ENCODE results near the gene SHROOM3. TPM values are rescaled to one million over a fixed set of nuclear protein-coding genes. Genes with fewer than 3 reads are reported as not detected.
"Not testable (repeated sequence)": the region's sequence is repeated elsewhere in the genome, so short reads cannot be mapped to it uniquely, and the experiment has no call there.

The SHROOM3 gene
- total and polyA plus RNA-seq, 4 donors: 4.7 to 25.8 (median 8.7) TPM

DNA sequence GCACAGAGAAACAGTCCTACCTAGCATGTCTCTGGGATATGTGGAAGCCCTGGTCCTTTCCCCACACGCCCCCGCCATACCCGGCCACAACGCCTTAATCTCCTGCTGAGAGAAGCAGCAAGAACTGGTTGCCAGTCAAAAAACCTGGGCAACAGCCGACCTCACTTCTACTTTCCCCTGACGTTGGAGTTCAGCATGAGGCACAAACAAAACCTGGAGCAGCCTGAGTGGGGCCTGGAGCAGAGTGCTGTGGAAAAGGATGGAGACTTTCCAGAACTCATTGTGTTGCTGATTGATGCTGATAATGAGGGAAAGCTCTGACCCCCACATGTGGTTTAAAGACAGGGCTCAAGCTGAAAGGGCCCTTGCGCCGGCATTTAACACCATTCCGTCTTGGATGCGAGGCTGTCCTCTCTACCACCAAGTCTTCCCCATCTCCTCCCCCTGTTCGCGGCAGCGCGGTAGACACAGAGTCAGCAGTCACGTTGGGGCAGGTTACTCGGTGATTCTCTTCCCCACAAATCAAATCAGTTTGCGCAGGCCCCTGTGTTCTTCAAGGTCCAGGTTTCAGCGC, 14.8 kb upstream of the SHROOM3 start:
- no peaks in the 10 kb centered on the region for H3K9me3 ChIP-seq (ENCODE audit: control insufficient read depth in 4 of 4, low read length in 3 of 4)
- 62% methylated on average over 18 of the region's 18 CpGs for WGBS
- DNase-seq (ENCODE audit: low spot score): no peak
- no peak overlapping the region for H3K27ac ChIP-seq (ENCODE audit: low read depth in 1 of 2, low read length in 2 of 2)
- H3K36me3 ChIP-seq (ENCODE audit: control insufficient read depth in 4 of 4, insufficient read depth in 3 of 4, low read depth in 1 of 4, low read length in 3 of 4): no peaks in the 10 kb centered on the region
- H3K4me1 ChIP-seq (ENCODE audit: control insufficient read depth in 4 of 4, insufficient read depth in 4 of 4, low read length in 3 of 4): peaks cover 0 to 5% (median 1%) of the 10 kb centered on the region in 4 donors
- TF ChIP-seq RXRA (IDR thresholded peaks at IDR 0.05): no peak
- TF ChIP-seq FOXA2 (IDR thresholded peaks at IDR 0.05): no peak
- TF ChIP-seq ATF3 (IDR thresholded peaks at IDR 0.05): no peak
- no peak for TF ChIP-seq EGR1 (IDR thresholded peaks at IDR 0.05; ENCODE audit: low read depth in 2 of 2)
- TF ChIP-seq FOXA1 (IDR thresholded peaks at IDR 0.05): no peak
- no peak for TF ChIP-seq NR2F2 (IDR thresholded peaks at IDR 0.05)
- TF ChIP-seq HNF4A (conservative IDR thresholded peaks at IDR 0.05): no peak
- no peak for TF ChIP-seq HNF4G (IDR thresholded peaks at IDR 0.05)
- TF ChIP-seq, protein P1, sequence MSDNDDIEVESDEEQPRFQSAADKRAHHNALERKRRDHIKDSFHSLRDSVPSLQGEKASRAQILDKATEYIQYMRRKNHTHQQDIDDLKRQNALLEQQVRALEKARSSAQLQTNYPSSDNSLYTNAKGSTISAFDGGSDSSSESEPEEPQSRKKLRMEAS (IDR thresholded peaks at IDR 0.05): no peak
- no peak for TF ChIP-seq JUND (IDR thresholded peaks at IDR 0.05)
- H3K4me3 ChIP-seq (ENCODE audit: low read depth in 1 of 3, low read length in 3 of 3): peak overlapping the region in 1 of 3 donors; percentile 81
- no peak overlapping the region for H3K9ac ChIP-seq (ENCODE audit: low read depth in 1 of 2, low read length in 2 of 2)
- H3K27me3 ChIP-seq (ENCODE audit: control insufficient read depth in 4 of 4, insufficient read depth in 4 of 4, low read length in 3 of 4): no peaks in the 10 kb centered on the region

DNA sequence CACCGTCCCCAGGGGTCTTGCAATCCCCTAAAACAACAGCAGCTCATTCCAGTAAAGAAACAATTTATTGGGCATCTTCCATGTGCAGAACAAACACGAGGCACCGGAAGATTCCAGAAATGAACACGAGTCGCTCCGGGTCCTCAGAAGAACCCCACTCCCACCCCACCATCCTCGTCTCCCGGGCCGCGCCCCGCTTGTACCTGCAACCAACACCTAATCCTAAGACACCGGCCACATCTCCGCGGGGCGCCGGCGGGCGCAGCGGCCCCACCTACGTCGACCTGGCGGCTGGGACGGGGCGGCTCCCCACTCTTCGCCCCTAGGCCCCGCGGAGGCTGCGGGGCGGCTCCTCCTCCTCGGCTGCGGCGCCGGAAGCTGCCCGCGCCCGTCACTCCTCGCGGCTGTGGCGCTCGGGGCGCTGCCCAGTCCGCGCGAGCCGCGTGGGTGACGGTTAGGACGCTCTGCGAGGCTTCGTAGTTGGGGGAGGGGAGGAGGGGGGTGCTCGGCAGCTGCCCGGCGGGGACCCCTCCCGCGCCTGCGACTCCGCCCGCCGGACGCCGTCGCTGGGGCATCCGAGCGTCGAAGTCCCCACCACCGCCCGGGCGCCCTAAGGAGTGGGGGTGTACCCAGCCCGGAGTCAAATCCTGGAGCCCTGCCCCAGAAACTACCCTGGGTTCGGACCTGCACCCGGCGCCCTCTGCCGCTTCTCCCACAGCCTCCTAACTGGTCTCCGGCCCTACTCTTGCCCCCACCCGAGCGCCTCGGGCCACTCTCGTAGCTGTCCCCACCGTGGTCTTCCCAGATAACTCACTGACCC, 14.1 kb upstream of the SHROOM3 start, which contains the start of gene CCDC158:
Gene CCDC158 (minus strand): TSS at position 380 of the 820 bp plus-strand sequence. CDS start 17,934 bp downstream, outside the sequence.
- Histone ChIP-seq H3K27me3 (ENCODE audit: control insufficient read depth in 4 of 4, insufficient read depth in 4 of 4, low read length in 3 of 4) (no peaks in the 10 kb centered on the region), H3K27ac (ENCODE audit: low read depth in 1 of 2, low read length in 2 of 2) (peak within 1 kb of the TSS; percentile 15 to 20), H3K4me3 (ENCODE audit: low read depth in 1 of 3, low read length in 3 of 3) (peak within 1 kb of the TSS; percentile 33 to 81 (median 56)), H3K9me3 (ENCODE audit: control insufficient read depth in 4 of 4, low read length in 3 of 4) (no peaks in the 10 kb centered on the region), H3K9ac (ENCODE audit: low read depth in 1 of 2, low read length in 2 of 2) (no peak within 1 kb of the TSS), H3K36me3 (ENCODE audit: control insufficient read depth in 4 of 4, insufficient read depth in 3 of 4, low read depth in 1 of 4, low read length in 3 of 4) (no peaks in the 10 kb centered on the region), H3K4me1 (ENCODE audit: control insufficient read depth in 4 of 4, insufficient read depth in 4 of 4, low read length in 3 of 4) (peaks cover 0 to 5% (median 1%) of the 10 kb centered on the region in 4 donors)
- TF ChIP-seq TAF1 (conservative IDR thresholded peaks at IDR 0.05): no peak
- no peak for TF ChIP-seq GABPA (IDR thresholded peaks at IDR 0.05 in 1 of 2, conservative IDR thresholded peaks at IDR 0.05 in 1 of 2)
- TF ChIP-seq NR2F2 (IDR thresholded peaks at IDR 0.05): no peak
- TF ChIP-seq, protein P2, sequence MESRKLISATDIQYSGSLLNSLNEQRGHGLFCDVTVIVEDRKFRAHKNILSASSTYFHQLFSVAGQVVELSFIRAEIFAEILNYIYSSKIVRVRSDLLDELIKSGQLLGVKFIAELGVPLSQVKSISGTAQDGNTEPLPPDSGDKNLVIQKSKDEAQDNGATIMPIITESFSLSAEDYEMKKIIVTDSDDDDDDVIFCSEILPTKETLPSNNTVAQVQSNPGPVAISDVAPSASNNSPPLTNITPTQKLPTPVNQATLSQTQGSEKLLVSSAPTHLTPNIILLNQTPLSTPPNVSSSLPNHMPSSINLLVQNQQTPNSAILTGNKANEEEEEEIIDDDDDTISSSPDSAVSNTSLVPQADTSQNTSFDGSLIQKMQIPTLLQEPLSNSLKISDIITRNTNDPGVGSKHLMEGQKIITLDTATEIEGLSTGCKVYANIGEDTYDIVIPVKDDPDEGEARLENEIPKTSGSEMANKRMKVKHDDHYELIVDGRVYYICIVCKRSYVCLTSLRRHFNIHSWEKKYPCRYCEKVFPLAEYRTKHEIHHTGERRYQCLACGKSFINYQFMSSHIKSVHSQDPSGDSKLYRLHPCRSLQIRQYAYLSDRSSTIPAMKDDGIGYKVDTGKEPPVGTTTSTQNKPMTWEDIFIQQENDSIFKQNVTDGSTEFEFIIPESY (IDR thresholded peaks at IDR 0.05): no peak
- no peak for TF ChIP-seq SP1 (IDR thresholded peaks at IDR 0.05)
- no peak for TF ChIP-seq EGR1 (IDR thresholded peaks at IDR 0.05; ENCODE audit: low read depth in 2 of 2)
- TF ChIP-seq, protein P1 (IDR thresholded peaks at IDR 0.05): no peak
- TF ChIP-seq ATF3 (IDR thresholded peaks at IDR 0.05): no peak
- no peak for TF ChIP-seq HNF4G (IDR thresholded peaks at IDR 0.05)
- TF ChIP-seq REST (IDR thresholded peaks at IDR 0.05): no peak
- TF ChIP-seq RAD21 (IDR thresholded peaks at IDR 0.05): no peak
- no peak for TF ChIP-seq RXRA (IDR thresholded peaks at IDR 0.05)
- no peak for TF ChIP-seq JUND (IDR thresholded peaks at IDR 0.05)
- TF ChIP-seq FOXA1 (IDR thresholded peaks at IDR 0.05): no peak
- no peak for TF ChIP-seq HNF4A (conservative IDR thresholded peaks at IDR 0.05)
- no peak for TF ChIP-seq YY1 (IDR thresholded peaks at IDR 0.05)
- no peak for TF ChIP-seq FOXA2 (IDR thresholded peaks at IDR 0.05)
- TF ChIP-seq, protein P3, sequence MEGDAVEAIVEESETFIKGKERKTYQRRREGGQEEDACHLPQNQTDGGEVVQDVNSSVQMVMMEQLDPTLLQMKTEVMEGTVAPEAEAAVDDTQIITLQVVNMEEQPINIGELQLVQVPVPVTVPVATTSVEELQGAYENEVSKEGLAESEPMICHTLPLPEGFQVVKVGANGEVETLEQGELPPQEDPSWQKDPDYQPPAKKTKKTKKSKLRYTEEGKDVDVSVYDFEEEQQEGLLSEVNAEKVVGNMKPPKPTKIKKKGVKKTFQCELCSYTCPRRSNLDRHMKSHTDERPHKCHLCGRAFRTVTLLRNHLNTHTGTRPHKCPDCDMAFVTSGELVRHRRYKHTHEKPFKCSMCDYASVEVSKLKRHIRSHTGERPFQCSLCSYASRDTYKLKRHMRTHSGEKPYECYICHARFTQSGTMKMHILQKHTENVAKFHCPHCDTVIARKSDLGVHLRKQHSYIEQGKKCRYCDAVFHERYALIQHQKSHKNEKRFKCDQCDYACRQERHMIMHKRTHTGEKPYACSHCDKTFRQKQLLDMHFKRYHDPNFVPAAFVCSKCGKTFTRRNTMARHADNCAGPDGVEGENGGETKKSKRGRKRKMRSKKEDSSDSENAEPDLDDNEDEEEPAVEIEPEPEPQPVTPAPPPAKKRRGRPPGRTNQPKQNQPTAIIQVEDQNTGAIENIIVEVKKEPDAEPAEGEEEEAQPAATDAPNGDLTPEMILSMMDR (IDR thresholded peaks at IDR 0.05; ENCODE audit: low read depth, low read length, missing input control): no peak
- WGBS: 7% methylated on average over 79 of the region's 79 CpGs
- DNase-seq (ENCODE audit: low spot score): no peak

GRCh38 chr4:76423159-76423558, 11.9 kb upstream of the SHROOM3 start:
- not testable (repeated sequence) for H3K9me3 ChIP-seq (ENCODE audit: control insufficient read depth in 4 of 4, low read length in 3 of 4); H3K4me3 ChIP-seq (ENCODE audit: low read depth in 1 of 3, low read length in 3 of 3); H3K27ac ChIP-seq (ENCODE audit: low read depth in 1 of 2, low read length in 2 of 2); H3K4me1 ChIP-seq (ENCODE audit: control insufficient read depth in 4 of 4, insufficient read depth in 4 of 4, low read length in 3 of 4); H3K27me3 ChIP-seq (ENCODE audit: control insufficient read depth in 4 of 4, insufficient read depth in 4 of 4, low read length in 3 of 4); H3K36me3 ChIP-seq (ENCODE audit: control insufficient read depth in 4 of 4, insufficient read depth in 3 of 4, low read depth in 1 of 4, low read length in 3 of 4); H3K9ac ChIP-seq (ENCODE audit: low read depth in 1 of 2, low read length in 2 of 2); DNase-seq (ENCODE audit: low spot score)
- WGBS: 94% methylated on average over 24 of the region's 27 CpGs

Measured in liver (tissue), 9 donors.